Upper lobe of left lung (tissue), 6 donors: Measurements from ENCODE around the gene STAT5A. TPM values are rescaled to one million over a fixed set of nuclear protein-coding genes. Genes with fewer than 3 reads are reported as not detected.

Experiments used
- ATAC-seq, 2 donors: fragments of 200-7000 bp; cut with Tn5 transposase; one replicate each; pipeline ENCODE4 v1.9.1; 2022; ENCODE audit warnings: mild to moderate bottlenecking in 2 of 2, moderate library complexity in 2 of 2; ENCODE audit not compliant: low FRiP score in 2 of 2
- DNase-seq, 2 donors: peaks; one replicate each; pipeline ENCODE4 v3.0.0-alpha.2; 2019 to 2020
- H3K27ac ChIP-seq, 4 donors: fragments of 200-600 bp; sonication (generic); one replicate each; pipeline ENCODE4 v1.5.1; 2016 to 2019
- H3K27me3 ChIP-seq, 4 donors: fragments of 200-600 bp; sonication (generic); one replicate each; pipeline ENCODE4 v1.5.1; 2017 to 2019
- H3K36me3 ChIP-seq, 4 donors: fragments of 200-600 bp; sonication (generic); one replicate each; pipeline ENCODE4 v1.5.1; 2016 to 2019
- H3K4me1 ChIP-seq, 4 donors: fragments of 200-600 bp; sonication (generic); one replicate each; pipeline ENCODE4 v1.5.1; 2018 to 2019
- H3K4me3 ChIP-seq, 4 donors: fragments of 200-600 bp; sonication (generic); one replicate each; pipeline ENCODE4 v1.5.1; 2017 to 2019; ENCODE audit warnings: mild to moderate bottlenecking in 2 of 4, moderate library complexity in 1 of 4
- H3K9me3 ChIP-seq, 4 donors: fragments of 200-600 bp; sonication (generic); one replicate each; pipeline ENCODE4 v1.5.1; 2018 to 2019
- CTCF ChIP-seq, 6 experiments: fragments of 450-650 bp in 4 of 6; fragments of 200-600 bp in 2 of 6; sonication (generic) in 2 of 6; IDR thresholded peaks; one replicate each; pipeline ENCODE4 v1.5.1; 2016 to 2019; ENCODE audit warnings: antibody characterized with exemption in 6 of 6
- EP300 ChIP-seq, 4 donors: sonication (generic); formaldehyde crosslinking; IDR thresholded peaks; one replicate each; pipeline ENCODE4 v1.5.1; 2017; ENCODE audit warnings: antibody characterized with exemption in 4 of 4, control low read depth in 2 of 4
- POLR2A ChIP-seq, 4 donors: fragments of 450-650 bp; IDR thresholded peaks; one replicate each; pipeline ENCODE4 v1.5.1; 2016 to 2017; ENCODE audit warnings: antibody characterized with exemption in 4 of 4, mild to moderate bottlenecking in 2 of 4
- POLR2AphosphoS5 ChIP-seq, 2 donors: sonication (generic); formaldehyde crosslinking; IDR thresholded peaks; one replicate each; pipeline ENCODE4 v1.5.1; 2017; ENCODE audit warnings: antibody characterized with exemption in 2 of 2
- WGBS, 2 donors: methylation state at CpG; one replicate each; pipeline ENCODE4 v1.1.5; 2017 to 2018; 5-methylcytosine and 5-hydroxymethylcytosine counted together
- total RNA-seq, 6 donors: library from RNA; depleted of rRNA in 4 of 6; stranded (reverse); fragments of >200 nt in 4 of 6; gene quantifications; one replicate each; pipeline versions ENCODE4 v1.1.0 to v1.2.1, GENCODE V29; 2016 to 2021
- donor health status: DM: no; HTN: no; CAD: no; lungs with moderate emphysema.
- donor health status: DM: no; HTN: yes; CAD: no; lungs with severe emphysema.

STAT5A gene
- total RNA-seq, 6 donors from 2014 or later, result 33.7 to 119 (median 70.3) TPM

- no peak for TF ChIP-seq EP300 (IDR thresholded peaks at IDR 0.05)
- no peak for TF ChIP-seq CTCF (IDR thresholded peaks at IDR 0.05)
- no peak for TF ChIP-seq POLR2AphosphoS5 (IDR thresholded peaks at IDR 0.05)
- no peak for TF ChIP-seq POLR2A (IDR thresholded peaks at IDR 0.05)
- peaks cover 18 to 22% (median 18%) of the 10 kb centered on the region in 4 donors for H3K4me1 ChIP-seq
- H3K4me3 ChIP-seq, result no peak overlapping the region
- no peaks in the 10 kb centered on the region for H3K27me3 ChIP-seq
- ATAC-seq (no peak), DNase-seq (no peak)
- H3K27ac ChIP-seq, result peak overlapping the region in 1 of 4 donors; percentile 32
- no peaks in the 10 kb centered on the region for H3K9me3 ChIP-seq
- H3K36me3 ChIP-seq, result peaks cover 22 to 88% (median 72%) of the 10 kb centered on the region in 4 donors
- WGBS, 2 donors, result 79 to 84% methylated on average over 9 of the region's 9 CpGs
Measured at GRCh38 chr17:42342242-42343008, 54.1 kb downstream of the STAT5A start.

GRCh38 chr17:42345396-42346073 is 57.2 kb downstream of the STAT5A start:
- peak in 1 of 2 donors; percentile 54 for DNase-seq
- H3K4me1 ChIP-seq, result peaks cover 31 to 48% (median 46%) of the 10 kb centered on the region in 4 donors
- peaks cover 11 to 71% (median 56%) of the 10 kb centered on the region in 4 donors for H3K36me3 ChIP-seq
- H3K27ac ChIP-seq, result no peak overlapping the region
- H3K27me3 ChIP-seq, result no peaks in the 10 kb centered on the region
- WGBS, 2 donors, result 81 to 82% methylated on average over 13 of the region's 13 CpGs
- ATAC-seq, result no peak
- TF ChIP-seq EP300 (IDR thresholded peaks at IDR 0.05) (no peak), CTCF (IDR thresholded peaks at IDR 0.05) (no peak), POLR2A (IDR thresholded peaks at IDR 0.05) (no peak), POLR2AphosphoS5 (IDR thresholded peaks at IDR 0.05) (no peak)
- no peak overlapping the region for H3K4me3 ChIP-seq
- H3K9me3 ChIP-seq, result no peaks in the 10 kb centered on the region

GRCh38 chr17:42346481-42346880 is 58.2 kb downstream of the STAT5A start:
- WGBS, 2 donors, result 76 to 86% methylated on average over 8 of the region's 8 CpGs
- H3K9me3 ChIP-seq, result no peaks in the 10 kb centered on the region
- peak overlapping the region in 3 of 4 donors; percentile 21 to 64 (median 34) for H3K27ac ChIP-seq
- peaks cover 11 to 61% (median 49%) of the 10 kb centered on the region in 4 donors for H3K36me3 ChIP-seq
- no peak for ATAC-seq
- TF ChIP-seq POLR2A (IDR thresholded peaks at IDR 0.05) (no peak), CTCF (IDR thresholded peaks at IDR 0.05) (no peak), EP300 (IDR thresholded peaks at IDR 0.05) (no peak), POLR2AphosphoS5 (IDR thresholded peaks at IDR 0.05) (no peak)
- no peak overlapping the region for H3K4me3 ChIP-seq
- no peaks in the 10 kb centered on the region for H3K27me3 ChIP-seq
- peaks cover 33 to 49% (median 45%) of the 10 kb centered on the region in 4 donors for H3K4me1 ChIP-seq
- DNase-seq, result no peak

GRCh38 chr17:42347198-42347597 is 58.9 kb downstream of the STAT5A start:
- DNase-seq (no peak), ATAC-seq (peak in 1 of 2 donors; percentile 76)
- Histone ChIP-seq H3K27me3 (no peaks in the 10 kb centered on the region), H3K36me3 (peaks cover 11 to 54% (median 43%) of the 10 kb centered on the region in 4 donors), H3K27ac (peak overlapping the region in 3 of 4 donors; percentile 22 to 64 (median 48)), H3K9me3 (no peaks in the 10 kb centered on the region), H3K4me1 (peaks cover 35 to 49% (median 46%) of the 10 kb centered on the region in 4 donors), H3K4me3 (no peak overlapping the region)
- no peak for TF ChIP-seq POLR2A (IDR thresholded peaks at IDR 0.05)
- TF ChIP-seq CTCF (IDR thresholded peaks at IDR 0.05), result no peak
- no peak for TF ChIP-seq EP300 (IDR thresholded peaks at IDR 0.05)
- TF ChIP-seq POLR2AphosphoS5 (IDR thresholded peaks at IDR 0.05), result no peak
